Activated T-cell treated with anti-CD3 and anti-CD28 coated beads, Interleukin-2, amount 50 U/mL, for 4 hours (primary cell): ENCODE data around the gene MAN1B1. TPM values are rescaled to one million over a fixed set of nuclear protein-coding genes. Genes with fewer than 3 reads are reported as not detected.
"Not testable (repeated sequence)": the region's sequence is repeated elsewhere in the genome, so short reads cannot be mapped to it uniquely, and the experiment has no call there.

Experiments used
- ATAC-seq, 2 donors: fragments of 200-7000 bp; cut with Tn5 transposase; one replicate each; pipeline ENCODE4 v1.10.0; 2021
- DNase-seq: peaks from one replicate; pipeline ENCODE4 v3.0.0-alpha.2; 2020
- H3K27me3 Mint-ChIP-seq: one replicate; pipeline ENCODE4 v1.8.0; 2021; ENCODE audit warnings: low read depth, mixed read lengths
- H3K36me3 Mint-ChIP-seq: one replicate; pipeline ENCODE4 v1.8.0; 2022; ENCODE audit warnings: mixed read lengths; ENCODE audit not compliant: insufficient read depth
- H3K4me1 Mint-ChIP-seq: one replicate; pipeline ENCODE4 v1.8.0; 2021; ENCODE audit warnings: low read depth, mixed read lengths
- H3K4me3 Mint-ChIP-seq: one replicate; pipeline ENCODE4 v1.8.0; 2021; ENCODE audit warnings: mild to moderate bottlenecking, moderate library complexity, mixed read lengths
- H3K9me3 Mint-ChIP-seq: one replicate; pipeline ENCODE4 v1.8.0; 2021; ENCODE audit warnings: mixed read lengths
- total RNA-seq, 3 donors: library from RNA; stranded (reverse); gene quantifications; one replicate each; pipeline ENCODE4 v1.2.1, GENCODE V29; 2021

The MAN1B1 gene
- total RNA-seq, 3 donors from 2014 or later, result 30.7 to 34.0 (median 33.5) TPM

- Mint-ChIP-seq H3K4me1 (no peaks in the 10 kb centered on the region), H3K27me3 (no peaks in the 10 kb centered on the region), H3K4me3 (no peak overlapping the region), H3K9me3 (no peaks in the 10 kb centered on the region), H3K36me3 (no peaks in the 10 kb centered on the region)
- ATAC-seq (no peak), DNase-seq (no peak)
Observed at GRCh38 chr9:137058521-137059234, 28.1 kb upstream of the MAN1B1 start.

DNA sequence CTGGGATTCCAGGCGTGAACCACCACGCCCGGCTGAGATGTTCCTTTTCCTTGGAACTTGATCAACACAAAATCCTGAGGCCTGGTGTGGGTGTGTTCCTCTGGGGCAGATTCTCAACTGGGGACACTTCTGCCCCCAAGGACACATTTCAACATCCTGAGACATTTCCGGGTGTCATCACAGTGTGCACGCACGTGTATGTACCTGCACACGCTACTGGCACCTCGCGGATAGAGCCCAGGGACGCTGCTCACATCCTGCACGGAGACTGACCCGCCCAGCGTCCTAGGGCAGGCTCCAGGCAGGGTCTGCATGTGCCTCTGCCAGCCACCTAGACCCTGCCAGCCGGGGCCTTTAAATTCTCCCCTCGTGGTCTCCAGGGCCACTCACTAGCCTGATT lies 24.4 kb upstream of the MAN1B1 start:
- Mint-ChIP-seq H3K4me1 (peaks cover 2% of the 10 kb centered on the region), H3K4me3 (no peak overlapping the region), H3K27me3 (peaks cover 2% of the 10 kb centered on the region), H3K36me3 (no peaks in the 10 kb centered on the region), H3K9me3 (no peaks in the 10 kb centered on the region)
- DNase-seq (no peak), ATAC-seq (no peak)

GRCh38 chr9:137062798-137063197 lies 24.0 kb upstream of the MAN1B1 start:
- not testable (repeated sequence) for H3K9me3 Mint-ChIP-seq, ATAC-seq, H3K4me1 Mint-ChIP-seq, H3K4me3 Mint-ChIP-seq, H3K27me3 Mint-ChIP-seq, H3K36me3 Mint-ChIP-seq, DNase-seq

DNA sequence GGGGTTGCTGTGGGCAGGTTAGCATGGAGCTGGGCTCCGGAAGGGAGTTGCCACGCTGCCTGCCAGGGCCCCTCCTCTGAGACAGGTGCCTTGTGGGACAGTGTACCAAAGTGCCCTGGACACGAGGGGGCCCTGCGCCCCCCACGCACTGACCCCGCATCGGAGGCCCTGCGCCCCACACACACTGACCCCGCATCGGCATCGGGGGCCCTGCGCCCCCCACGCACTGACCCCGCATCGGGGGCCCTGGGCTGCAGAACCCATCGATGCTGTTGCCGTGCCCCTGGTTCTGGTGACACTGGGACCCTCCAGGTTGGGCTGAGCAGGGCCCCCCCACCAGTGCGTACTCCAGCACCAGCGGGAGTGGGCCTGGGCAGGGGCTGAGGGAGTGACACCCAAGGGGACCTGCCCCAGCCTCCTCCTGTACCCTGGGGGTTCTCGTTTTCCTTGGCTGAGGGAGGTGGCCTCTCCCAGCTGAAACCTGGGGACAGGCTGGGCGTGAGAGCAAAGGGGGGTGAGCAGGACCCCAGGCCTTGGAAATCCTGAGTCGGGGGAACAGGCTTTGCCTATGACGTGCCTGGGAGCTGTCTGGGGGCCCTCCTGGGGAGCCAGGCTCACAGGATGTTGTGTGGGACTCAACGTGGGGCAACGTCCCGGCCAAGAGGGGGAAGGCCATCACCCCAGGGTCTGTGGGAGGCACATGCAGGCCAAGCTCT lies 23.3 kb upstream of the MAN1B1 start:
- Mint-ChIP-seq H3K4me1 (peaks cover 8% of the 10 kb centered on the region), H3K9me3 (no peaks in the 10 kb centered on the region), H3K36me3 (no peaks in the 10 kb centered on the region), H3K4me3 (no peak overlapping the region), H3K27me3 (peaks cover 2% of the 10 kb centered on the region)
- DNase-seq (no peak), ATAC-seq (no peak)

- ATAC-seq (peak; percentile 49 to 53), DNase-seq (peak; percentile 63)
- peaks cover 8% of the 10 kb centered on the region for H3K4me1 Mint-ChIP-seq
- no peak overlapping the region for H3K4me3 Mint-ChIP-seq
- no peaks in the 10 kb centered on the region for H3K36me3 Mint-ChIP-seq
- no peaks in the 10 kb centered on the region for H3K9me3 Mint-ChIP-seq
- peaks cover 2% of the 10 kb centered on the region for H3K27me3 Mint-ChIP-seq
Observed at GRCh38 chr9:137064027-137064879, 22.5 kb upstream of the MAN1B1 start.

DNA sequence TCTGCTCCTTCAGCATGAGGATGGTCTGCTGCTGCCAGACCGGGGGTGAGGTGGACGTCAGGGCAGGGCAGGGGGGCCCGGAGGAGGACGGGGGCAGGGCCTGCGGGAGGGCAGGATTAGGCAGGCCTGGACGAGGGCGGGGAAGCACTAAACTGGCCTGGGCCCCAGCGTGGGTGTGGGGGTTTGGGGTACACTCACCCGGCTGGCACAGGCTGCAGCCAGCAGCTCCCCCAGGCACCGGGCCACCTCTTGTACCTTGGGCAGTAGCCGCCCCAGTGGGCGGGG lies 22.0 kb upstream of the MAN1B1 start:
- DNase-seq, result no peak
- Mint-ChIP-seq H3K4me1 (peaks cover 8% of the 10 kb centered on the region), H3K36me3 (no peaks in the 10 kb centered on the region), H3K4me3 (no peak overlapping the region), H3K27me3 (peaks cover 2% of the 10 kb centered on the region), H3K9me3 (no peaks in the 10 kb centered on the region)
- no peak for ATAC-seq

DNA sequence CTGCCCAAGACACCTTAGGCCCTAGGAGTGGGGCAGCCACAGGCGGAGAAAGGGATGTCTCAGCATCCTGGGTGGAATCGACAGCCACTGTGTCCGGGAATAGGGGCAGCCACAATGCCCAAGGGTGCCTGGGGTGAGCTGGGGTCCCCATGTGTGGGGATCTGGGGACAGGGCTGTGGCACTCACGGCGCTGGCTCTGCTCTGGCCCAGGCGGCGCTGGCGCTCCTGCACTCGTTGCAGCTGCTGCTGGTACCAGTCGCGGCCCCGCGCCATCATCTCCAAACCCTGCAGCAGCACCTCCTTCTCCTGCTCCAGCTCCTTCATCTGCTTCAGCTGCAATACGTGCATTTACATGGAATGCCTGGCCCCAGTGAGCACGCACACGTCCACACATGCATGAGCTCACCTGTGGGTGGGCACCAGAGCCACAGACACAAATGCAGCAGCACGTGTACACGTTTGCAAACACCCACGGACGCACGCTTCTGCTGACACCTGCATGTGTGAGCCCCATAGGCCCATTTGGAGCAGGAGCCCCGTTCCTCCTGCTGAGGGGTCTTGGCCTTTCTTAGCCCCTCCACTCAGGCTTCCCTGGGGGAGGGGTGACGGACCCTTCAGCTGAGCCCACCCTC lies 21.3 kb upstream of the MAN1B1 start:
- Mint-ChIP-seq H3K9me3 (no peaks in the 10 kb centered on the region), H3K27me3 (peaks cover 2% of the 10 kb centered on the region), H3K4me3 (no peak overlapping the region), H3K36me3 (no peaks in the 10 kb centered on the region), H3K4me1 (peaks cover 9% of the 10 kb centered on the region)
- ATAC-seq, result no peak
- no peak for DNase-seq

- Mint-ChIP-seq H3K4me1 (peaks cover 17% of the 10 kb centered on the region), H3K4me3 (no peak overlapping the region), H3K9me3 (no peaks in the 10 kb centered on the region), H3K27me3 (peaks cover 2% of the 10 kb centered on the region), H3K36me3 (no peaks in the 10 kb centered on the region)
- ATAC-seq (no peak), DNase-seq (no peak)
Observed at GRCh38 chr9:137066096-137066861, 20.5 kb upstream of the MAN1B1 start.

- peaks cover 17% of the 10 kb centered on the region for H3K4me1 Mint-ChIP-seq
- H3K9me3 Mint-ChIP-seq, result no peaks in the 10 kb centered on the region
- H3K27me3 Mint-ChIP-seq, result peaks cover 2% of the 10 kb centered on the region
- DNase-seq (peak; percentile 82), ATAC-seq (peak; percentile 60 to 70)
- peak overlapping the region; percentile 38 for H3K4me3 Mint-ChIP-seq
- H3K36me3 Mint-ChIP-seq, result no peaks in the 10 kb centered on the region
Observed at GRCh38 chr9:137067860-137068538, 18.8 kb upstream of the MAN1B1 start.

DNA sequence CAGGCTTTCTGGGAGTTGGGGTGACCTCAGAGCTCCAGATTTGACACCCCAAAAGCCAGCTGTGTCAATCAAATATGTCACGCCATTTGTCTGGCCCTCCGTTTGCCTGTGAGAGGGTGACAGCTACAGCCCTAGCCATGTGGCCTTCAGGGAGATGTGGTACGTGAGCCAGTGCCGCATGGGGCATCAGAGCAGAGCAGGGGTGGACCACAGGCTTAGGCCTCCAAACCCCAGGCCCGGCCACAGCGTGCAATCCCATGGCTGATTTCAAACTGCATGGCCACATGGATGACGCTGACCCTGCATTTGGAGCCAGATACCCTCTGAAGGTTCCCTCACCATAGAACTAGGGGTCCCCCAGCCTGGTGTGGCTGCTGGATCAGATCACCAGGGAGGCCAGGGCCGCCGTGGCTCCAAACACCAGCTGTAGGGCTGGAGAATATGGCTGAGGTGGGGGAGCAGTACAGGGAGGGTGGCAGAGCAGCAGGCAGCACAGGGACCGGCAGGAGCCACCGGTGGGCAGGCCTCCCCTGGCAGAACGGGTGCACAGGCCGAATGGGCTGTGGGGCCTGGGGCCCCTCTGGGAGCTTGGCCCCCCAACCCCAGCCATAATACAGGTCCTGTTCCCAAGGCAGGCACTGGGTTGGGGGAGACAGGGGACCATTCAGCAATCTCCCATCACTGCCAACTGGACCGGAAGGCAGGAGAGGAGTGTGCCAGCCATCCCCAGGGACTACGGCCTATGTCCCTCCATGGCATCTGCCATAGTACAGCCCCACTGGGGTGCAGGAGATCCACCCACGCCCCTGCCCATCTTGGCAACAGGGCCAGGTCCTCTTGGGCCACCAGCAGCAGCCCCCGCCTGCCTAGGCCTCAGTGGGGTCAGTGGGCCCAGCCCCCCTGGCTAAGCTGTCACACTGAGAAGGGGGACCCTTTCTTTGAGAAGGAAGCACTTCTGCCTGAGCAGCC lies 18.0 kb upstream of the MAN1B1 start:
- Mint-ChIP-seq H3K36me3 (no peaks in the 10 kb centered on the region), H3K4me1 (peaks cover 17% of the 10 kb centered on the region), H3K27me3 (peaks cover 2% of the 10 kb centered on the region), H3K4me3 (peak overlapping the region; percentile 33), H3K9me3 (no peaks in the 10 kb centered on the region)
- no peak for DNase-seq
- ATAC-seq, result no peak

- ATAC-seq (peak; percentile 11 to 23), DNase-seq (no peak)
- H3K9me3 Mint-ChIP-seq, result no peaks in the 10 kb centered on the region
- H3K4me3 Mint-ChIP-seq, result peak overlapping the region; percentile 33
- H3K4me1 Mint-ChIP-seq, result peaks cover 15% of the 10 kb centered on the region
- H3K36me3 Mint-ChIP-seq, result no peaks in the 10 kb centered on the region
- no peaks in the 10 kb centered on the region for H3K27me3 Mint-ChIP-seq
Observed at GRCh38 chr9:137069508-137070091, 17.2 kb upstream of the MAN1B1 start.

GRCh38 chr9:137070201-137070905 lies 16.4 kb upstream of the MAN1B1 start, which contains the start of gene SAPCD2:
Gene SAPCD2 (minus strand): TSS chr9:137070557. CDS start chr9:137070460, 97 bp downstream.
- H3K4me3 Mint-ChIP-seq, result peak within 1 kb of the TSS; percentile 72
- H3K36me3 Mint-ChIP-seq, result no peaks in the 10 kb centered on the region
- H3K9me3 Mint-ChIP-seq, result no peaks in the 10 kb centered on the region
- H3K27me3 Mint-ChIP-seq, result no peaks in the 10 kb centered on the region
- DNase-seq (peak; percentile 73), ATAC-seq (peak; percentile 91 to 92)
- peaks cover 15% of the 10 kb centered on the region for H3K4me1 Mint-ChIP-seq
